Stimulated activated CD4-positive, alpha-beta T cell treated with anti-CD3 and anti-CD28 coated beads, TNF-alpha, amount 100 ng/mL, for 24 hours (primary cell): ENCODE results near the gene MRM1.
A peak's percentile ranks its signal among the peaks of the same experiment; 100 is the strongest.

Experiments used
- DNase-seq, 3 experiments: peaks; one replicate each; pipeline ENCODE4 v3.0.0-alpha.2; 2020; ENCODE audit warnings: low read depth in 3 of 3

MRM1 gene

GRCh38 chr17:36601303-36602029 is at the start of gene MRM1:
TSS of gene MRM1 (plus strand) at chr17:36601583. CDS start at chr17:36601811, 228 bp downstream.
- DNase-seq = peak; percentile 84 to 91 (median 87)

GRCh38 chr17:36553459-36553858 is 47.9 kb upstream of the MRM1 start:
- no peak for DNase-seq

- no peak for DNase-seq
Measured at GRCh38 chr17:36566081-36566480, 35.3 kb upstream of the MRM1 start.

- DNase-seq = no peak
Measured at GRCh38 chr17:36575028-36575427, 26.4 kb upstream of the MRM1 start.

GRCh38 chr17:36576793-36577192 is 24.6 kb upstream of the MRM1 start:
- no peak for DNase-seq

GRCh38 chr17:36578671-36579070 is 22.7 kb upstream of the MRM1 start:
- no peak for DNase-seq

- no peak for DNase-seq
Measured at GRCh38 chr17:36583787-36584186, 17.6 kb upstream of the MRM1 start.

- no peak for DNase-seq
Measured at GRCh38 chr17:36586138-36586537, 15.2 kb upstream of the MRM1 start.

- no peak for DNase-seq
Measured at GRCh38 chr17:36590082-36590481, 11.3 kb upstream of the MRM1 start.

- DNase-seq = peak; percentile 66 to 83 (median 73)
Measured at GRCh38 chr17:36591434-36592315, 9.7 kb upstream of the MRM1 start, which contains the start of gene DHRS11. TSS of gene DHRS11 (plus strand) at chr17:36591879. CDS start at chr17:36592010, 131 bp downstream.

- no peak for DNase-seq
Measured at GRCh38 chr17:36592316-36592715, 9.1 kb upstream of the MRM1 start.

GRCh38 chr17:36592716-36593321 is 8.6 kb upstream of the MRM1 start:
- DNase-seq = no peak

GRCh38 chr17:36593656-36594316 is 7.6 kb upstream of the MRM1 start:
- DNase-seq = no peak

GRCh38 chr17:36594626-36595401 is 6.6 kb upstream of the MRM1 start:
- DNase-seq = no peak

- no peak for DNase-seq
Measured at GRCh38 chr17:36597226-36597625, 4.2 kb upstream of the MRM1 start.

- no peak for DNase-seq
Measured at GRCh38 chr17:36597866-36598777, 3.3 kb upstream of the MRM1 start.

GRCh38 chr17:36598951-36599401 is 2.4 kb upstream of the MRM1 start:
- no peak for DNase-seq

GRCh38 chr17:36599546-36600250 is 1.7 kb upstream of the MRM1 start:
- no peak for DNase-seq

- no peak for DNase-seq
Measured at GRCh38 chr17:36600465-36600864, 918 bp upstream of the MRM1 start.
